Stimulated activated CD8-positive, alpha-beta memory T cell treated with anti-CD3 and anti-CD28 coated beads, Interleukin-12 subunit alpha, Interleukin-12 subunit beta, amount 100 ng/mL, for 24 hours (primary cell): ENCODE measurements around the gene CCDC187.

Source experiments
- DNase-seq: peaks from one replicate; pipeline ENCODE4 v3.0.0-alpha.2; 2020; ENCODE audit errors: extremely low read depth

CCDC187 gene

GRCh38 chr9:136206602-136207275, 97.2 kb downstream of the CCDC187 start:
- no peak for DNase-seq

GRCh38 chr9:136205707-136205992, 98.2 kb downstream of the CCDC187 start:
- no peak for DNase-seq

GRCh38 chr9:136204838-136205706, 98.8 kb downstream of the CCDC187 start, which contains the start of gene LHX3:
LHX3 (minus strand) TSS chr9:136205128; CDS start chr9:136205012, 116 bp downstream.
- no peak for DNase-seq

GRCh38 chr9:136204145-136204805, 99.6 kb downstream of the CCDC187 start:
- DNase-seq, result no peak

- no peak for DNase-seq
These were observed 100.3 kb downstream of the CCDC187 start for GRCh38 chr9:136203408-136204144.

- DNase-seq, result no peak
These were observed 101.2 kb downstream of the CCDC187 start for GRCh38 chr9:136202454-136203407.

- DNase-seq, result no peak
These were observed 102.1 kb downstream of the CCDC187 start for GRCh38 chr9:136201609-136202453.

GRCh38 chr9:136201174-136201573, 102.7 kb downstream of the CCDC187 start:
- no peak for DNase-seq

GRCh38 chr9:136200424-136200823, 103.5 kb downstream of the CCDC187 start:
- no peak for DNase-seq
